GM19324 (cell line): ENCODE data around the gene TSPAN32.

Source experiments
- ATAC-seq: cut with Tn5 transposase; IDR thresholded peaks from one replicate; pipeline ENCODE4 v1.9.1; 2021; ENCODE audit warnings: mild to moderate bottlenecking, moderate library complexity; ENCODE audit not compliant: unreplicated experiment, low FRiP score

Gene TSPAN32

DNA sequence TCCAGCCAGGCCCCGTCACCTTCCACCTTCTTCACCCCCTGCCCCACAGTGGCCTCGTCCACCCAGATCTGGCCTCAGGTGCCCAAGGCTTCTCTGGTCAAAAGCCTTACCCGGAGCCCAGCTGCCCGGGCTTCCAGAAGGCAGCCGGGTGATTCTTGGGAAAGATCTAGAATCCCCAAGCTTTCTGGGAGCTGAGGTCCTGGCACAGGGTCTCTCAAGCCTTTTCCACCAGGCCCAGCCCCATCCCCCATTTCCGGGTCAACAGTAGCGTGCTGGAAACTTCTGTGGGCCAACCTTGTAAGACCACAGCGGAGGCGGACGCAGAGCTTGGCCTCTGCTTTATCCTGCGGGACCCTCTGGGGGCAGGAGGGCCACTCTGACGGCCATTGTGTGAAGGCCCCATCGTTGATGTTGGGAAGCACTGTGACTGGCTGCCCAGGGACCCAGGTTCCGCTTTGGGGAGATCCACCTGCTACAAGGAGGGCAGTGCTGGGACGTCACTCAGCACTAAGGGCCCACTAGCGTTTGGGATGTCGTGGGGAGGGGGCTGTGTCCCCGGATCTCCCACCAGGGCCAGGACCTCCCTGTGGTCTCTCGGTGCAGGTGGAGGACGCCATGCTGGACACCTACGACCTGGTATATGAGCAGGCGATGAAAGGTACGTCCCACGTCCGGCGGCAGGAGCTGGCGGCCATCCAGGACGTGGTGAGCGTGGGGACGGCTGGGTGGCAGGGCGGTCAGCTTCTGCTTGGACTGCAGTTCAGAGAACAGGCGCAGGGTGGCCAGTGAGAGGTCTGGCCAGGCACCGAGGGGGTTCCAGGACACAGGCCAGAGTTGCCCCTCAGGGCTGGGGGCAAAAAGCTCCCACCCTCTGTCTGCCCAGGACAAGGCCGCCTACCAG is 11.5 kb downstream of the TSPAN32 start:
- no peak for ATAC-seq

DNA sequence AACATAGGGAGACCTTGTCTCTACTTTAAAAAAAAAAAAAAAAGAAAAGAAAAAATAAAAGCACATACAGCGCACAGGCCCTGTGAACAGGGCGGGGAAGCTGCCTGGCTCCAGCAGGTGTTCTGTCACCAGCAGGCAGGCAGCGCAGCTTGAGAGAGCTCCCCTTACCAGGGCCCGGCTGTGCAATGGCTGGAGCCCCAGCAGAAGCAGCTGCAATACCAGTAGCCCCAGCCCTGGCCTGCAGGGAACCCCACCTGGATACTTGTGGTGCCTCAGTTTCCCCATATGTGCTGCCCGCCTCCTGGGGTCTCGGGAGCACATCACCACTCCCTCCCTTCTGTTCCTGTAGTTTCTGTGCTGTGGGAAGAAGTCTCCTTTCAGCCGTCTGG is 12.3 kb downstream of the TSPAN32 start:
- no peak for ATAC-seq

DNA sequence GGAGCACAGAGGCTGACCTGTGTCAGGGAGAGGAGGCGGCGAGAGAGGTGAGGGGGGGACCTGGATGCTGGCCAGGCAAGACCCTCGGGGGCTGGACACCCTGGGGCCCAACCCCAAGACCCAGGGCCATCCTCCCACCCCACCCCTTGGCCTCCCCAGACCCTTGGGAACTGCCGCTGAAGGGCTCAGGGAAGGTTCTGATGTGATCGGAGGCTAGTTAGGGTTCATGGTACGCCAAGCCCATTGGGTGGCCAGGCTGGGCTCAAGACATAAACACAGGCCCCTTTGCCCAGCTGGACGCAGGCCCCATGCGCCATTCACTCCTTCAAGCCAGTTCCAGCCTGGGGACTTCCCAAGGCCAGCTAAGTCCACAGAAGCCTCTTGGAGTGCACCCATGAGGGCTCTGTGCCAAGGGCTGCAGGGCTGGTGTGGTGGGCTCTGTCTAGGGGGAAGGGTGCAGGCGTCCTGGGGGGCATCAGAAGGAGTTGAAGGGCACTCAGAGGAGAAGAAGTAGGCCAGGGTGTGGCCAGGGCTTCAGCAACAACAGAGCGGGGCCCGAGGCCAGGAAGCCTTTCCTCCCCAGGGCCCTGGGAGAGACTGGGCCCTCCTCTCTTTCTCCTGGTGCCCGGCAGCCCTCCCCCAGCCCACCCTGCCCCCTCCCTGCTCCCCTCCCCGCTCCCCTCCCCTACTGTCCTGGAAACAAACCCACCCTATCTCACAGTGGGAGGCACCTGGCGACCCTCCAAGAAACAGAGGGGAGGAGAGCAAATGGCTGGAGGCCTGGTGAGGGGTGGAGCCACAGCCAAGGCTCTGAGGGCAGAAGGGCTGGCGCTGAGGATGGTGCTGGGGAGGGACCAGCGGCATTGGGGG is 12.9 kb downstream of the TSPAN32 start:
- no peak for ATAC-seq

DNA sequence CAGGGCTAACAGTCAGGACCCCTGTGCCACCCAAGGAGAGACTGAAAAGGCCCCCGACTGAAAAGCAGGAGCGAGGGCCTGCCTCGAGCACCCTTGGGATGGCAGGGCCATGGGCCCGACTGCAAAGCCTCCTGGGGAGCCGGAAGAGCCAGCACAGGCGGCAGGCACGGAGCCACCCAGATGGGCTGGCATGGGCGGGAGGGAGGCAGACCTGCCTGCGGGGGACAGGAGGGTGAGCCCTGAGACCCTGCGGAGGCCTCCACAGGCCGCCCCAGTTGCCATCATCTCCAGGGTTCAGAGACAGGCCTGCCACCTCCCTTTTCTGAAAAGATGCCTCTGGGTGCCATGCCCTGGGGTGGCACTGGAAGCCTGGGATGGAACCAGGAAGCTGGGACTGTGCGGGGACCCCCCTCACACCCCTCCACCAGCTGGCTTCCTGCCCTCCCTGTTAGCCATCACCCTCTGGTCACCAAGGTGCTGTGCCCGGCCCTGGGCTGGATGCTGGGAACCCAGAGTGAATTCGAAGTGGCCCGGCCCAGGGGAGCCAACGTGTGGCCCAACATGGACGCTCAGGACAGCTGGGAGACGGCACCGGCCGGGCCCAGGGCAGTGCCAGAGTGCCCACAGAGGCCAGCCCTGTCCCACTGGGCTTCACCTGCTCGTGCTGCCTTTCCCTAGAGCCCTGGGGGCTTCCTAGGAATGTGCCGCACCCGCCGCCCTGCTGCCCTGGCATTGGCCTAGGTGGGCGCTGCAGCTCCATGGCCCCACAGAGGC is 13.8 kb downstream of the TSPAN32 start:
- no peak for ATAC-seq

DNA sequence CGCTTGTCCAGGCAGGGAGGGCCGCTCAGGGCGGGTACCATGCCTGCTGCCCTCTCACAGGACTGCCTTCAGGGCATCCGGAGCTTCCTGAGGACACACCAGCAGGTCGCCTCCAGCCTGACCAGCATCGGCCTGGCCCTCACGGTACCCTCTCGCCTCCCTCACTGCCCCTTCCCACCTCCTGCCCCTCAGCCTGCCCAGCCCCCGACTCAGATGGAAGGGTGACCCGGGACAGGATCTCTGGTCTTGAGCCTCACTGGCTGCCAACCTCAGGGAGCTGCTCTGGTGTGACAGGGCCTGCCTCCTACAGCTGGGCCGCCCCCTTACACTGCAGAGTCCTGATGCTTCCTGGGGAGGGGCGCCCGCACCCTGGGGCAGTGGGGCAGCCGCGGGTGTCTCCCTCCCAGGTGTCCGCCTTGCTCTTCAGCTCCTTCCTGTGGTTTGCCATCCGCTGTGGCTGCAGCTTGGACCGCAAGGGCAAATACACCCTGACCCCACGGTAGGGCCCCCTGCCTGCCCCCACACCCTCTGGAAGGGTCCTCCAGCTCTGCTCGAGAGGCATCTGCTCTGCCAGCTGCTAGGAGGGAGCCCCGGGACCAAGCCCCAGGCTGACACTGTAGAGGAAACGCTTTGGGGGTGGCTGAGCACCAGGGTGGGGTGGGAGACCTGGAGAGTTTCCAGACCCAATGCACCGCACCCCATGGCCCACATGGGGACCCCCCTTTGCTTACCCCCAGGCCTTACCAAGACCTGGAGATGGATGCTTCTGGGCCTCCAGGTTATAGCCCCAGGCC is 14.6 kb downstream of the TSPAN32 start:
- ATAC-seq: no peak

DNA sequence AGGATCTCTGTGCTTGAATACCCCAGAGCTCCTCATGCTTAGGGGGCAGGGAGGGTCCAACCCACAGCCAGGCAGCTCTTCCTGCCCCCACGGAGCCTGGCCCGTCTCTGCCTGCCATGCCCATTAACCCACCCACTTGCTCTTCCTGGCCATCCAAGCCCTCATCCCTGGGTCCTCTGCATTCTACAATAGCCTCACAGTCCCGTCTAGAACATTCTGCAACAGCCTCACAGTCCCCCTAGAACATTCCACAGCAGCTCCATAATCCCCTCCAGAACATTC is 15.1 kb downstream of the TSPAN32 start:
- no peak for ATAC-seq

DNA sequence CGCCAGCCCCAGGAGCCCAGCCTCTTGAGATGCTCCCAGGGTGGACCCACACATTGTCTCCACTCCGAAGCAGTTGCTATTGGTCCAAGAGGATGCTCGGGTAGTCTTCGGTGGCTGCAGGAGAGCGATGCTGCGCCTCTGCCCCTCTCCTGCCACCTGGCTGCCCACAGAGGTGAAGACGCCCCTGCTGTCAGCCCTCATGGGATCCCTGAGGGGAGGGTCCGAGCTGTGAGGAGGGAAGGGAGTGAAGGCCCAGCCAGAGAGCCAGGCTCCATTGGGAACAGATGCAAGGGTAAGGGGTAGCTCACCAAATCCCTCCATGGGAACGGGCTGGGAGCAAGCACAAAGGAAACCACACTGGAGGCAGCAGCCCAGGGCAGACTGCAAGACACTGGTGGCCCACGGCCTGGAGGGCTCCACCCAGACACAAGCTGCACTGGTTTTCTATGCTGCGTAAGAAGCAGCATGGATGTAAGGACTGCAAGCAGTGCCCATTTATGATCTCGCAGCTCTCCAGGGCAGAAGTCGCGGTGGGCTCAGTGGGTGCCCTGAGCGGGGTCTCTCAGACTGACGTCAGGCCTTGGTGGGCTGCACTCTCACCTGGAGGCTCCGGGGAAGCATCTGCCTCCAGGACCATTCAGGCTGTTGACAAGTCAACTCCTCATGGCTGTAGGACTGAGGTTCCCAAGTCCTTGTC is 15.7 kb downstream of the TSPAN32 start:
- no peak for ATAC-seq

DNA sequence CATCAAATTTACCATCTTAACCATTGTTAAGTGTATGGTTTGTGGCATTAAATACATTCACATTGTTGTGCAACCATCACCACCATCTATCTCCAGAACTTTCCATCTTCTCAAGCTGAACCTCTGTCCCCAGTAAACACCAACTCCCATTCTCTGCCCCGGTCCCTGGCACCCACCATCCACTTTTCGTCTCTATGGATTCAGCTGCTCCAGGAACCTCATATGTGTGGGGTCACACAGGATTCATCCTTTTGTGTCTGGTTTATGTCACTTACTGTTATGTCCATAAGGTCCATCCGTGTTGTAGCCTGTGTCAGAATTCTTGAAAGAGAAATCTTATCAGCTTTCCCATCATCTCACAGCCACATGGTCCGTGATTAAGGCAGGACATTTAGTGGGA is 16.3 kb downstream of the TSPAN32 start:
- no peak for ATAC-seq

DNA sequence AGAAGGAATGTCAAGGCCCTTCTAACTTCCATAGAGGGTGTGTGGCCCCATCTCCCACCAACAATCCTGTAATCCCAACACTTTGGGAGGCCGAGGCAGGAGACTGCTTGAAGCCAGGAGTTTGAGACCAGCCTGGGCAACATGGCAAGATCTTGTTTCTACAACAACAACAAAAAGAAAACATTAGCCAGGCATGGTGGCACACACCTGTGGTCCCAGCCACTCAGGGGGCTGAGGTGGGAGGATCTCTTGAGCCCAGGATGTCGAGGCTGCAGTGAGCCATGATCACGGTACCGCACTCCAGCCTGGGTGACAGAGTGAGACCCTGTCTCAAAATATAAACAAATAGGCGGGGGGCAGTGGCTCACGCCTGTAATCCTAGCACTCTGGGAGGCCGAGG is 16.9 kb downstream of the TSPAN32 start:
- no peak for ATAC-seq

DNA sequence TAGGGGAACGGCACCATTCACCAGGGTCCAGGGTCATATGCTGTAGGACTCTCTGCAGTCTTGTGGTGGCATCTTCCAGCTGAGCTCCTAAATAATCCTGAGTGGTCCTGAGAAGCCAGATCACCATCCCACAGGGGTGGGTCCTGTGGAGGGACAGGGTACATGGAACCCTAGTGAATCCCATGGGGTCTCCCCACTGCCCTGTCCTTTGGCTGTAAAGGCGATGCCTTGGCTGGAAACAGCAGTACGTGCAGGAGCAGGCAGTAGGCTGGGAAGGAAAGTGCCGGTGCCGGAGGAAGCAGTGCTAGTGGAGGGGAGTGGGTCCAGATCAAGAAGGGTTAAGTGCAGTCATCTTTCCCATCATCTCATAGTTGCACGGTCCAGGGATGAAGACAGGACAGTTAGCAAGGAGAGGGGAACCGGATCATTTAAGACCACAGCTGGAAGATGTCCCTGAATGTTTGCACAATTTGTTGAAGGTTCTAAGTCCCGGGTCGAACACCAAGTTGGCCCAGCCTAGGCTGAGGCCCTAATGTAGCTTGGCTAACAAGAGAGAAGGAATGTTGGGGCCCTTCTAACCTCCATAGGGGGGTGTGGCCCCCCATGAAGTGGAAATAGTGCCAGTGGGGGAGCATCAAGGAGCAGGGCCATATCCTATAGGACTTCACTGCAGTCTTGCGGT is 18.1 kb downstream of the TSPAN32 start:
- no peak for ATAC-seq

DNA sequence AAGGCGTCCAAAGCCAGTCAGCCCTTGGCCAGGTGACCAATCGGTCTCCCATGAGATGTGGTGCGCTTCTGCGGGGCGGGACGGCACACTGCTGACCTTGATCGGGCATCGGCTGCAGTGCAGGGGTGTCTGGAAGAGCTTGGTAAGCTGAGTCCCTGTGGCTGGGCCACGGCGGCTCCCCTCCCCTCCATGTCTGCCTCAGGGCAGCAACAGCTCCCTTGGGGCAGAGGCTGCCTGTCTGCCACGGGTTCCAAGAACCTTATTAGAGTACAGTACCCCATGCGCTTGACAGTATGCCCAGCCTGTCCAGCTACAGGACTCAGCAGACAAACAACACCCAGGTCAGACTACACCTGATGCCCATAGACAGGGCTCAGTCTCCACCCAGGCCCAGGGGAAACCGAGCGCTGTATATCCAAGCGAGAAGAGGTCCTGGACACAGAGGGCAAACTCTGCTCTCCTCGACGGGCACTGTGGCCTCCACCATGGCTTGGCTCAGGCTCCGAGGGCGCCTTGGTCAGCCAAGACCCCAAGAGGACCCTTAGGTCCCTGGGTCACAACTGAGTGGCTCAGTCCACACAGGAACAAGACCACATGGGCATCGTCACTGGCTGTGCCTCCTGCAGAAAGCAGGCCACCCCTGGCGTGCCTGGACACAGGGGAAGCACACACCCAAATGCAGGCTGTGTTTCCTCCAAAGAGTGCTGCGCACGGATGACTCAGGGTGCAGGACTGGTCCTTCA is 18.9 kb downstream of the TSPAN32 start:
- ATAC-seq: no peak

DNA sequence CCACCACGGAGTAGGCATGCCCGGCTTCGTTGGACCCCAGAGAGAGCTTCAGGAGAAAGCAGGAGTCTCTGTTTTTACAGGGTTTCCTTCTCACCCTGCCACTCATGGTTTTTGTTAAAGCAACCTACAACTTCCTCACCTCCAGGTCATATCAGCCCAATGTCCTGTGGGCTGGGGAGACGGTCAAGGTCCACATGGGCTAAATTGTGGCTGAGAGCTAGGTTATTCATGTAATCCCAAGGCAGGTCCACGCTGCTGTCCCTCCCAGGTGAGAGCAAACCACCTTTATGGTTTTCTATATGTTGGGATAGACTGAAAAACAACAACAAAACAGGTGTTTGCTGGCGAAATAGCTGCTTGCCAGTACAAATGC is 19.5 kb downstream of the TSPAN32 start:
- no peak for ATAC-seq

DNA sequence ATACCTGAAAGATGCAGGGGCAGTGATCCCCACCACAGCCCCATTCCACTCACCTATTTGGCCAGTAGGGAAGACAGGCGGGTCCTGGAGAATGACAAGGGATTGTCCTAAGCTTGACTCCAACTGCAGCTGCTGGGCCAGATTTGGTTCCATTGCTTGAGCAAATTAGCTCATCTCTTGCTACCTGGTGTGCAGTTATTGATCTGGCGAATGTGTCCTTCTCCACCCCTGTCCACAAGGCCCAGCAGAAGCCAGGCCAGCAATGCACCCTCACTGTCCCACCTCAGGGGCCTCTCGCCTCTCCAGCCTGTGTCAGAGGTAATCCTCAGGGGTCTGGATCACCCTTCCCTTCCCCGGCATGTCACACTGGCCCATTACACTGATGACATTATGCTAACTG is 23.3 kb downstream of the TSPAN32 start:
- ATAC-seq: no peak

DNA sequence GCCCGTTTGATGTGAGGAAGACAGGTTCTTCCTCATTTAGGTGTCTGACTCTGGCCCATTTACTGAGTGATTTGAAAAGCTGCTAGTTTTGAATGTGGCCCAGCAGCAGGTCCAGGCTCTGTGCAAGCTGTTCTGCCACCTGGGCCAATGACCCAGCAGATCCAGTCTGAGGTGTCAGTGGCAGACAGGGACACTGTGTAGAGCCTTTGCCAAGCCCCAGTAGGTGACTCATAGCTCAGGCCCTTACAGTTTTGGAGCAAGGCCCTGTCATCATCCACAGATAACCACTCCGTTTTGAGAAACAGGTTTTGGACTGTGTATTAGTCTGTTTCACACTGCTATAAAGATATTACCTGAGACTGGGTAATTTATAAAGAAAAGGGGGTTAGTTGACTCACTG is 23.9 kb downstream of the TSPAN32 start:
- no peak for ATAC-seq

DNA sequence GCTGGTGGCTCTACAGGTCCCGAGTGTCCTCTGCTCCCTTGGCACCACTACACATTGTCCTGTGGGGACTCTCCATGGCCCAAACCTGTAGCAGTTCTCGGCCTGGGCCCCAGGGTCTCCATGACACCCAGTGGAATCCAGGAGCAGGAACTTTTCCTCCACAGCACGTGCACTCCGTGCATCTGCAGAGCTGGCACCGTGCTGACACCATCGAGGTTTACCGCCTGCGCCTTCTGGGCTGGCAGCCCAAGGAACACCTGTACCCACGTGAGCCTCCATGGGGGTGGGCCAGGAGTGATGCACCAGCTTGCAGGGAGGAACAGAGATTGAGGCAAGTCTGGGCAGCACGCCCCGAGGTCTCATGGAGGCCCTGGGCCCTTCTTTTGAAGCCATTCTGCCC is 25.2 kb downstream of the TSPAN32 start:
- ATAC-seq: no peak

DNA sequence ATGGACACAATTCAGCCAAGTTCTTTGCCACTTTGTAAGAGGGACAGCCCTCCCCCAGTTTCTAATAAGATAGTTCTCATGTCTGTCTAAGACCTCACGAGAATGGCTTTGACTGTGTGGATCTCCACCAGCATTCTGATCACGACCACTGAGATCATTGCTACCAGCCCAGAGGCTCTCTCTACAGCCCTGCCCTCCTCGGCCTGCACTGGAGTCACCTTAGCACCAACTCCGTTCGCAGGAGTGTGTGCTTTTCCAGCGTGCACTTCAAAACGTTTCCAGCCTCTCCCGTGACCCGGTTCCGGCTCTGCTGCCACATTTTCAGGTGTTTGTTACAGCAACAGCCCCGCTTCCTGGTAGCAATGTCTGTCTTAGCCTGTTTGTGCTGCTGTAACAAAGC is 26.2 kb downstream of the TSPAN32 start:
- no peak for ATAC-seq

DNA sequence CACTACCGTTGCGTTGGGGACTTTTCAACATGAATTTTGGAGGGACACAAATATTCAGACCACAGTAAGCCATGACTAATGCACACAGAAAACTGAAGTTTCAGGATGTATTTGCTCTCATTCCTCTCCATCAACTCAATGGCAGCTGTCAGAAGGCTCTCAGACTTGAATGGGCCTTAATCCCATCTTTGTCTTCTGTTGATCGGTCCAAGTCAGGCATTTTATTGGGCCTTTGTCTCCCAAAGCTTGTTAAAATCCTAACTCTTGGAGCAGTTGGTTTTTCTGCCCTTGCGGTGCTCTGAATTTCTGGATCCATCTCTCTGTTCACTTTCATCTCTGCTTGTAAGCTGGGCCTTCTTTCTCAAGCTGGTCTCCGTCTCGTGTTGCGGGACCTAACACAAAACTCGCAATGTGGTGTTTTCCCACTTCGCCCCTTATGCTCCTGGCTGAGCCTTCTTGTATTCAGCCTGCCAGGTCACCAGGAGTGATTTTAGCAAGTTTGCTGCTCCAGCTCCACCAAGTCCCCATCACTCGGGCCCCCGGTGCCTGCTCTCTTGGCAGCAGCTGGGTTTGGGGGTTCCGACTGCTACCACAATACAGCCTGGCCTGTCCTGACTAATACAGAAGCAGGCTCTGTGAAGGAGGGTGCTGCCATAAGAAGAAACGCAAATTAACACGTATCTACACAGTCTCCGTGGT is 27.0 kb downstream of the TSPAN32 start:
- no peak for ATAC-seq

DNA sequence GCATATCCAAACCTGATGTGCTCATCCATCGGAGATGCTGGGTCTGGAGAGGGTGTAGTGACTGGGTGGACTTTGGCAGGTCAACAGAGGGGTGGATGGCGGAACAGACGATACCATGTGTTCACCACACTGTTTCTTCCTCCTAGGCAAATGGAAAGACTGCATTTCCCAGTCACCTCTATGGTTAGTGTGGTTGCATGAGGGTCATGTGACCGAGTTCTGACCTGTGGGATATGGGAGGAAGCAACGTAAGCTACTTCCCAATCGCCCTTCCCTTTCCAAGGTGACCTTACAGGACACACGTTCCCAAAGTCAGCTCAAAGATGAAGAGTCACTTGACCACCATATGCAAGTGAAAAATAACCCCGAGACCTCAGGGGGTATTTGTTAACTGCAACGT is 27.7 kb downstream of the TSPAN32 start:
- no peak for ATAC-seq
